HS-27A (cell line): ENCODE data around the gene GAS5.
"Not testable (repeated sequence)": the region's sequence is repeated elsewhere in the genome, so short reads cannot be mapped to it uniquely, and the experiment has no call there.

Source experiments
- DNase-seq: peaks from one replicate; pipeline ENCODE4 v3.0.0-alpha.2; 2012; ENCODE audit warnings: low read depth, missing footprints

The GAS5 gene

GRCh38 chr1:173869021-173869359 lies 1.2 kb upstream of the GAS5 start:
- DNase-seq, result no peak

GRCh38 chr1:173868266-173869020 lies 654 bp upstream of the GAS5 start, which contains the start of gene ZBTB37:
Gene ZBTB37 (plus strand): TSS chr1:173868380. CDS start chr1:173870226, 1,846 bp downstream.
- DNase-seq, result no peak

GRCh38 chr1:173867141-173867752 lies 542 bp downstream of the GAS5 start:
- no peak for DNase-seq

GRCh38 chr1:173866413-173867115 lies 1.2 kb downstream of the GAS5 start:
- DNase-seq, result no peak

GRCh38 chr1:173865468-173866164 lies 2.2 kb downstream of the GAS5 start:
- DNase-seq, result no peak

GRCh38 chr1:173864179-173864867 lies 3.5 kb downstream of the GAS5 start:
- DNase-seq, result no peak

GRCh38 chr1:173863224-173864161 lies 4.3 kb downstream of the GAS5 start:
- no peak for DNase-seq

GRCh38 chr1:173862769-173863223 lies 5.0 kb downstream of the GAS5 start:
- DNase-seq, result no peak

GRCh38 chr1:173862146-173862768 lies 5.5 kb downstream of the GAS5 start:
- DNase-seq, result not testable (repeated sequence)

- no peak for DNase-seq
Observed at GRCh38 chr1:173861731-173862145, 6.1 kb downstream of the GAS5 start.

GRCh38 chr1:173860065-173860464 lies 7.7 kb downstream of the GAS5 start:
- no peak for DNase-seq

GRCh38 chr1:173859547-173859946 lies 8.2 kb downstream of the GAS5 start:
- DNase-seq, result not testable (repeated sequence)

GRCh38 chr1:173857363-173857917 lies 10.3 kb downstream of the GAS5 start:
- DNase-seq, result no peak

GRCh38 chr1:173856903-173857302 lies 10.9 kb downstream of the GAS5 start:
- DNase-seq, result no peak

- no peak for DNase-seq
Observed at GRCh38 chr1:173856014-173856413, 11.8 kb downstream of the GAS5 start.

- no peak for DNase-seq
Observed at GRCh38 chr1:173853074-173853473, 14.7 kb downstream of the GAS5 start.

- DNase-seq, result no peak
Observed at GRCh38 chr1:173852105-173852504, 15.7 kb downstream of the GAS5 start.

GRCh38 chr1:173832748-173833147 lies 35.0 kb downstream of the GAS5 start:
- no peak for DNase-seq

- DNase-seq, result no peak
Observed at GRCh38 chr1:173827611-173828010, 40.2 kb downstream of the GAS5 start.
